ENCODE data around the gene PDGFB.

Gene PDGFB

GRCh38 chr22:39263626-39264348 lies 19.0 kb upstream of the PDGFB start:
- TF ChIP-seq CTCF (IDR thresholded peaks at IDR 0.05; ENCODE audit: control insufficient read depth, insufficient read depth, low read depth, low read length, missing control alignments), result no peak
- DNase-seq (ENCODE audit: low read depth), result no peak
- no peak overlapping the region for H3K4me3 ChIP-seq (ENCODE audit: control insufficient read depth, low read depth, low read length)

- no peak overlapping the region for H3K4me3 ChIP-seq (ENCODE audit: control insufficient read depth, low read depth, low read length)
- DNase-seq (ENCODE audit: low read depth), result no peak
- no peak for TF ChIP-seq CTCF (IDR thresholded peaks at IDR 0.05; ENCODE audit: control insufficient read depth, insufficient read depth, low read depth, low read length, missing control alignments)
Observed at GRCh38 chr22:39259666-39260065, 14.9 kb upstream of the PDGFB start.

GRCh38 chr22:39257901-39258475 lies 13.2 kb upstream of the PDGFB start:
- DNase-seq (ENCODE audit: low read depth), result no peak
- no peak overlapping the region for H3K4me3 ChIP-seq (ENCODE audit: control insufficient read depth, low read depth, low read length)

GRCh38 chr22:39256979-39257378 lies 12.2 kb upstream of the PDGFB start:
- no peak for TF ChIP-seq CTCF (IDR thresholded peaks at IDR 0.05; ENCODE audit: control insufficient read depth, insufficient read depth, low read depth, low read length, missing control alignments)
- no peak overlapping the region for H3K4me3 ChIP-seq (ENCODE audit: control insufficient read depth, low read depth, low read length)
- DNase-seq (ENCODE audit: low read depth), result no peak

More at GRCh38 chr22:39257901-39258475, 13.2 kb upstream of the PDGFB start:
- no peak for TF ChIP-seq CTCF (IDR thresholded peaks at IDR 0.05; ENCODE audit: control insufficient read depth, insufficient read depth, low read depth, low read length, missing control alignments)

- no peak for DNase-seq (ENCODE audit: low read depth)
- H3K4me3 ChIP-seq (ENCODE audit: control insufficient read depth, low read depth, low read length), result no peak overlapping the region
- no peak for TF ChIP-seq CTCF (IDR thresholded peaks at IDR 0.05; ENCODE audit: control insufficient read depth, insufficient read depth, low read depth, low read length, missing control alignments)
Observed at GRCh38 chr22:39256186-39256552, 11.4 kb upstream of the PDGFB start.

- TF ChIP-seq CTCF (IDR thresholded peaks at IDR 0.05; ENCODE audit: control insufficient read depth, insufficient read depth, low read depth, low read length, missing control alignments), result no peak
- no peak overlapping the region for H3K4me3 ChIP-seq (ENCODE audit: control insufficient read depth, low read depth, low read length)
- no peak for DNase-seq (ENCODE audit: low read depth)
Observed at GRCh38 chr22:39255449-39256185, 10.8 kb upstream of the PDGFB start.

Data from AG09309 (cell line).